HepG2 (cell line): ENCODE measurements around the gene METRN. TPM values are rescaled to one million over a fixed set of nuclear protein-coding genes. Genes with fewer than 3 reads are reported as not detected.

Experiments used
- ATAC-seq: fragments of 200-7000 bp; cut with Tn5 transposase; 3 replicates; pipeline ENCODE4 v1.9.1; 2020; ENCODE audit warnings: mild to moderate bottlenecking, moderate library complexity
- BruUV-seq: library from RNA; stranded (reverse); fragments of 400-500 nt; replicated peaks from 2 replicates; lab custom pipeline; 2021; lab: Mats Ljungman, UMichigan
- CTCF ChIA-PET: fragments of 300-600 bp; formaldehyde crosslinking; extraction: SDS; loops from one replicate; lab custom pipeline; 2021; ENCODE audit warnings: low total read pairs, inconsistent platforms, low intra/inter-chr PET ratio; lab: Yijun Ruan, JAX
- POLR2A ChIA-PET: fragments of 350-600 bp; sonication (Branson Sonifier 250); formaldehyde crosslinking; loops from one replicate; lab custom pipeline; 2020; ENCODE audit warnings: antibody characterized with exemption, inconsistent platforms; lab: Yijun Ruan, JAX
- DNase-seq: peaks from one replicate; pipeline ENCODE4 v3.0.0-alpha.2; 2015; ENCODE audit warnings: low spot score
- FAIRE-seq: peaks from 3 replicates; lab custom pipeline; 2011; peaks lifted over from hg19 to GRCh38; lab: Jason Lieb, UNC
- H2AFZ ChIP-seq: one replicate; pipeline ENCODE4 v1.6.1; 2011; ENCODE audit warnings: low read length, inconsistent platforms
- H3K27ac ChIP-seq: fragments of 300-600 bp; 3 replicates; pipeline ENCODE4 v1.8.0; 2011; ENCODE audit warnings: mixed run types, mild to moderate bottlenecking, mixed read lengths, low read length, inconsistent platforms; ENCODE audit not compliant: insufficient read depth; ENCODE audit errors: extremely low read length
- H3K27me3 ChIP-seq, 2 experiments: fragments of 200-600 bp in 1 of 2; 2 replicates in 1 of 2; 3 replicates in 1 of 2; pipeline versions ENCODE4 v1.6.0 to v1.8.0; 2011; ENCODE audit warnings: low read length in 2 of 2, mild to moderate bottlenecking in 2 of 2, moderate library complexity in 2 of 2, inconsistent platforms in 1 of 2; ENCODE audit not compliant: insufficient read depth in 2 of 2, control insufficient read depth in 1 of 2
- H3K36me3 ChIP-seq, 2 experiments: fragments of 200-600 bp in 1 of 2; replicated peaks in 1 of 2; 2 replicates in 1 of 2; 3 replicates in 1 of 2; pipeline versions ENCODE4 v1.5.1 to v1.8.0; 2011; ENCODE audit warnings: low read length in 2 of 2, inconsistent platforms in 1 of 2; ENCODE audit not compliant: insufficient read depth in 2 of 2, control insufficient read depth in 1 of 2
- H3K4me1 ChIP-seq: 2 replicates; pipeline ENCODE4 v1.5.1; 2012; ENCODE audit warnings: low read length, inconsistent platforms; ENCODE audit not compliant: insufficient read depth
- H3K4me2 ChIP-seq: 2 replicates; pipeline ENCODE4 v1.6.0; 2011; ENCODE audit warnings: low read depth, low read length, inconsistent platforms
- H3K4me3 ChIP-seq, 3 experiments: fragments of 200-600 bp in 1 of 3; sonication (generic), shearing (Covaris generic) in 1 of 3; replicated peaks in 1 of 3; 2 replicates each; pipeline ENCODE4 v1.5.1; 2011 to 2016; ENCODE audit warnings: low read length in 3 of 3, inconsistent platforms in 2 of 3, low read depth in 2 of 3, mild to moderate bottlenecking in 2 of 3, control low read depth in 1 of 3, mixed read lengths in 1 of 3; ENCODE audit not compliant: insufficient read depth in 1 of 3
- H3K79me2 ChIP-seq: one replicate; pipeline ENCODE4 v1.6.1; 2011; ENCODE audit warnings: low read length, inconsistent platforms; ENCODE audit not compliant: insufficient read depth
- H3K9ac ChIP-seq: 2 replicates; pipeline ENCODE4 v1.6.0; 2011; ENCODE audit warnings: mild to moderate bottlenecking, low read depth, low read length, inconsistent platforms; ENCODE audit not compliant: insufficient read depth
- H3K9me3 ChIP-seq: 2 replicates; pipeline ENCODE4 v1.5.1; 2012; ENCODE audit warnings: mild to moderate bottlenecking, low read length
- H4K20me1 ChIP-seq: 2 replicates; pipeline ENCODE4 v1.6.0; 2011; ENCODE audit warnings: inconsistent platforms, mild to moderate bottlenecking, low read length, moderate library complexity; ENCODE audit not compliant: insufficient read depth
- FOXC1 ChIP-seq: sonication (generic); formaldehyde crosslinking; IDR thresholded peaks from 2 replicates; pipeline ENCODE4 v1.8.0; 2022; ENCODE audit warnings: mild to moderate bottlenecking, missing genetic modification reagents, borderline replicate concordance
- GATA4 ChIP-seq: sonication (generic); IDR thresholded peaks from 2 replicates; pipeline ENCODE4 v1.6.1; 2016; ENCODE audit warnings: antibody characterized with exemption, low read depth, borderline replicate concordance
- NFATC3 ChIP-seq: sonication (generic); formaldehyde crosslinking; IDR thresholded peaks from 2 replicates; pipeline ENCODE4 v1.5.1; 2020; ENCODE audit warnings: mild to moderate bottlenecking, missing genetic modification reagents
- POLR2A ChIP-seq, 2 experiments: IDR thresholded peaks; 2 replicates each; pipeline ENCODE4 v1.6.1; 2011; ENCODE audit warnings: low read depth in 2 of 2, low read length in 2 of 2, mild to moderate bottlenecking in 1 of 2, moderate library complexity in 1 of 2; ENCODE audit not compliant: insufficient read depth in 1 of 2
- ZNF484 ChIP-seq: sonication (generic); formaldehyde crosslinking; IDR thresholded peaks from 2 replicates; pipeline ENCODE4 v1.5.1; 2020; ENCODE audit warnings: mild to moderate bottlenecking, low read depth, missing genetic modification reagents, borderline replicate concordance
- ZNF496 ChIP-seq: sonication (generic); formaldehyde crosslinking; IDR thresholded peaks from 2 replicates; pipeline ENCODE4 v1.8.1; 2023; ENCODE audit warnings: mild to moderate bottlenecking, moderate library complexity, missing genetic modification reagents; ENCODE audit not compliant: insufficient replicate concordance
- ZNF563 ChIP-seq: sonication (generic); formaldehyde crosslinking; IDR thresholded peaks from 2 replicates; pipeline ENCODE4 v1.8.0; 2022; ENCODE audit warnings: mild to moderate bottlenecking, moderate library complexity, missing genetic modification reagents
- WGBS: methylation state at CpG from one replicate; pipeline ENCODE4 v1.1.6; 2017; ENCODE audit warnings: low lambda C conversion rate; 5-methylcytosine and 5-hydroxymethylcytosine counted together
- in situ Hi-C: cut with HindIII; loops from 2 replicates; pipeline ENCODE4 v1.10.0; 2017; ENCODE audit warnings: low pct_unique_long_range_greater_than_20kb; ENCODE audit not compliant: extremely low pct_ligation_motif_present
- intact Hi-C: fragments of 100-400 bp; cut with micrococcal nuclease; formaldehyde crosslinking; loops from one replicate; pipeline ENCODE4 v1.10.0; 2022; ENCODE audit not compliant: unreplicated experiment
- polyA plus RNA-seq, 8 experiments: library from polyadenylated mRNA; depleted of rRNA in 3 of 8; stranded (reverse) in 7 of 8; unstranded in 1 of 8; fragments of >200 nt; fragmentation: Illumina TruSeq in 4 of 8; extraction: Trizol in 4 of 8; gene quantifications; 2 replicates each; pipeline versions ENCODE4 v1.2.1 to v1.2.3, GENCODE V29; 2011 to 2016; ENCODE audit warnings: low read depth in 4 of 8, missing spikeins in 1 of 8, mixed read lengths in 1 of 8; ENCODE audit not compliant: insufficient read depth in 1 of 8
- total RNA-seq, 5 experiments: library from RNA; depleted of rRNA; stranded (reverse); fragments of >200 nt; fragmentation: Illumina TruSeq; extraction: Trizol; gene quantifications; 2 replicates each; pipeline ENCODE4 v1.2.3, GENCODE V29; 2016; ENCODE audit warnings: low read depth in 1 of 5
- TF ChIP-seq, protein P1 (sequence below): sonication (generic); formaldehyde crosslinking; IDR thresholded peaks from 2 replicates; pipeline ENCODE4 v1.9.0; 2021; ENCODE audit warnings: missing genetic modification reagents, mild to moderate bottlenecking, borderline replicate concordance
- TF ChIP-seq, protein P2 (sequence below): sonication (generic); formaldehyde crosslinking; IDR thresholded peaks from 2 replicates; pipeline ENCODE4 v1.4.0; 2020; ENCODE audit warnings: missing genetic modification reagents, borderline replicate concordance
- TF ChIP-seq, protein P3 (sequence below): sonication (generic); formaldehyde crosslinking; IDR thresholded peaks from 2 replicates; pipeline ENCODE4 v1.5.0; 2020; ENCODE audit warnings: missing genetic modification reagents, mild to moderate bottlenecking, borderline replicate concordance
- TF ChIP-seq, protein P4 (sequence below): sonication (generic); formaldehyde crosslinking; IDR thresholded peaks from 2 replicates; pipeline ENCODE4 v1.4.0; 2020; ENCODE audit warnings: missing genetic modification reagents
- TF ChIP-seq, protein P5 (sequence below): sonication (generic); formaldehyde crosslinking; IDR thresholded peaks from 2 replicates; pipeline ENCODE4 v1.5.0; 2020; ENCODE audit warnings: missing genetic modification reagents
- TF ChIP-seq, protein P6 (sequence below): IDR thresholded peaks from 2 replicates; pipeline ENCODE4 v1.6.1; 2012; ENCODE audit warnings: inconsistent platforms

The METRN gene
- total and polyA plus RNA-seq, 2 of the 13 experiments (the other 11 are each of a cell fraction or from before 2014, with no cell fraction given) = 25.5 to 46.1 TPM

DNA sequence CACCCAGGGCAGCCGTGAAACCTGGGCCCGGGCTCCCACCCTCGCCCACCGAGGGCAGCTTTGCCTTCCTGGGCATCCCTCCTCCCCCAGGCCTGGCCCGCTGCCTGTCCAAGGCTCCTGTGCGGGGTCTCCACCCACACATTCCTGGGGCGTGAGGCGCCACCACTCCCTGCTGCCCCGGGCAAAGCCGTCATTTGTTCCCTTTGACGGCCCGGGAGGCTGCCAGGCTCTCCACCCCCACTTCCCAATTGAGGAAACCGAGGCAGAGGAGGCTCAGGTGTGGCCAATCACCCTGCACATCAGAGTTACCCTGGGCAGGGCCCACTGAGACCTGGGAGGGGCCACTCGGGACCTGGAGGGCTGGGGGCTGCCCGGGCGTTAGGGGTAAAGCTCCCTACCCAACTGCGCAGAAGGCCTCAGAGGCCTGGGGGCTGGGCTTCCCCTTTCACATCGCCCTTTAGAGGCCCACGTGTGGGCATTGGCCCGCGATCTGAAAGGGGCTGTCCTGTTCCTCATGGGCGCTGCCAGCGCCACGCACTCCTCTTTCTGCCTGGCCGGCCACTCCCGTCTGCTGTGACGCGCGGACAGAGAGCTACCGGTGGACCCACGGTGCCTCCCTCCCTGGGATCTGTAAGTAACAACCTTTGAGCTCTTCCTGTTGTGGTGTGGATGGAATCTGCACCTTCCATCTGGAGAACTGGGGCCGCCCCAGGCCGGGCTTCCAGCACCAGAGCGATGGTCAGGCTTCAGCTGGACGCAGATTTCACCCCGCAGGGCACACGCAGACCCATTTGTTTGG lies 45.8 kb downstream of the METRN start, which contains the start of gene MSLN:
Gene MSLN, plus strand, starts transcription at position 190 of the 799 bp plus-strand sequence. CDS start 1,947 bp downstream, outside the sequence.
- intact Hi-C loops = no loop called here
- in situ Hi-C loops = no loop called here
- 8% methylated on average over 11 of the region's 37 CpGs for WGBS
- peaks cover 32% of the 10 kb centered on the region for H3K4me1 ChIP-seq
- FAIRE-seq (no peak), ATAC-seq (peak; percentile 76), DNase-seq (peak; percentile 61)
- H3K4me2 ChIP-seq = peak within 1 kb of the TSS; percentile 84
- no peaks in the 10 kb centered on the region for H3K9me3 ChIP-seq
- ChIA-PET CTCF (no interaction called here), POLR2A (interaction anchor here (0.8 to 2.0 kb wide), 14 partner anchors 9 to 66 kb away, joined by 3 to 18 read pairs (median 4); partner anchors contain the start of genes ANTKMT, CCDC78, CHTF18 and CIAO3)
- H3K4me3 ChIP-seq = peak within 1 kb of the TSS; percentile 40 to 68 (median 41); a peak in 5 of 6 replicates
- H3K9ac ChIP-seq = peak within 1 kb of the TSS; percentile 19; the same call in 1 of the 2 replicates
- no peaks in the 10 kb centered on the region for H3K36me3 ChIP-seq
- H4K20me1 ChIP-seq = no peaks in the 10 kb centered on the region
- no peaks in the 10 kb centered on the region for H3K79me2 ChIP-seq
- H3K27me3 ChIP-seq = peaks cover 3 to 17% of the 10 kb centered on the region in 2 experiments; a peak in 4 of 5 replicates
- BruUV-seq = TSS peak; percentile 50
- H3K27ac ChIP-seq = no peak within 1 kb of the TSS
- H2AFZ ChIP-seq = no peak within 1 kb of the TSS
- TF ChIP-seq NFATC3 (no peak), GATA4 (no peak), ZNF484 (CRISPR knock-in tag) (no peak), POLR2A (IDR thresholded peaks at IDR 0.05; ENCODE audit: insufficient read depth in 1 of 2, low read depth in 2 of 2, low read length in 2 of 2) (peak in 1 of 2 experiments; percentile 48; a peak in 1 of 4 replicates), ZNF496 (CRISPR knock-in tag) (no peak), FOXC1 (no peak), ZNF563 (CRISPR knock-in tag) (peak; percentile 69; the same call in 1 of the 2 replicates)
- TF ChIP-seq, protein P1, sequence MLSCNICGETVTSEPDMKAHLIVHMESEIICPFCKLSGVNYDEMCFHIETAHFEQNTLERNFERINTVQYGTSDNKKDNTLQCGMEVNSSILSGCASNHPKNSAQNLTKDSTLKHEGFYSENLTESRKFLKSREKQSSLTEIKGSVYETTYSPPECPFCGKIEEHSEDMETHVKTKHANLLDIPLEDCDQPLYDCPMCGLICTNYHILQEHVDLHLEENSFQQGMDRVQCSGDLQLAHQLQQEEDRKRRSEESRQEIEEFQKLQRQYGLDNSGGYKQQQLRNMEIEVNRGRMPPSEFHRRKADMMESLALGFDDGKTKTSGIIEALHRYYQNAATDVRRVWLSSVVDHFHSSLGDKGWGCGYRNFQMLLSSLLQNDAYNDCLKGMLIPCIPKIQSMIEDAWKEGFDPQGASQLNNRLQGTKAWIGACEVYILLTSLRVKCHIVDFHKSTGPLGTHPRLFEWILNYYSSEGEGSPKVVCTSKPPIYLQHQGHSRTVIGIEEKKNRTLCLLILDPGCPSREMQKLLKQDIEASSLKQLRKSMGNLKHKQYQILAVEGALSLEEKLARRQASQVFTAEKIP (CRISPR knock-in tag) = no peak
- TF ChIP-seq, protein P2, sequence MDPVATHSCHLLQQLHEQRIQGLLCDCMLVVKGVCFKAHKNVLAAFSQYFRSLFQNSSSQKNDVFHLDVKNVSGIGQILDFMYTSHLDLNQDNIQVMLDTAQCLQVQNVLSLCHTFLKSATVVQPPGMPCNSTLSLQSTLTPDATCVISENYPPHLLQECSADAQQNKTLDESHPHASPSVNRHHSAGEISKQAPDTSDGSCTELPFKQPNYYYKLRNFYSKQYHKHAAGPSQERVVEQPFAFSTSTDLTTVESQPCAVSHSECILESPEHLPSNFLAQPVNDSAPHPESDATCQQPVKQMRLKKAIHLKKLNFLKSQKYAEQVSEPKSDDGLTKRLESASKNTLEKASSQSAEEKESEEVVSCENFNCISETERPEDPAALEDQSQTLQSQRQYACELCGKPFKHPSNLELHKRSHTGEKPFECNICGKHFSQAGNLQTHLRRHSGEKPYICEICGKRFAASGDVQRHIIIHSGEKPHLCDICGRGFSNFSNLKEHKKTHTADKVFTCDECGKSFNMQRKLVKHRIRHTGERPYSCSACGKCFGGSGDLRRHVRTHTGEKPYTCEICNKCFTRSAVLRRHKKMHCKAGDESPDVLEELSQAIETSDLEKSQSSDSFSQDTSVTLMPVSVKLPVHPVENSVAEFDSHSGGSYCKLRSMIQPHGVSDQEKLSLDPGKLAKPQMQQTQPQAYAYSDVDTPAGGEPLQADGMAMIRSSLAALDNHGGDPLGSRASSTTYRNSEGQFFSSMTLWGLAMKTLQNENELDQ (CRISPR knock-in tag) = no peak
- TF ChIP-seq, protein P3, sequence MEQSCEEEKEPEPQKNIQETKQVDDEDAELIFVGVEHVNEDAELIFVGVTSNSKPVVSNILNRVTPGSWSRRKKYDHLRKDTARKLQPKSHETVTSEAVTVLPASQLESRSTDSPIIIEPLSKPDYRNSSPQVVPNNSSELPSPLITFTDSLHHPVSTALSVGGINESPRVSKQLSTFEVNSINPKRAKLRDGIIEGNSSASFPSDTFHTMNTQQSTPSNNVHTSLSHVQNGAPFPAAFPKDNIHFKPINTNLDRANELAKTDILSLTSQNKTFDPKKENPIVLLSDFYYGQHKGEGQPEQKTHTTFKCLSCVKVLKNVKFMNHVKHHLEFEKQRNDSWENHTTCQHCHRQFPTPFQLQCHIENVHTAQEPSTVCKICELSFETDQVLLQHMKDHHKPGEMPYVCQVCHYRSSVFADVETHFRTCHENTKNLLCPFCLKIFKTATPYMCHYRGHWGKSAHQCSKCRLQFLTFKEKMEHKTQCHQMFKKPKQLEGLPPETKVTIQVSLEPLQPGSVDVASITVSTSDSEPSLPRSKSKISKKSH = no peak
- TF ChIP-seq, protein P4, sequence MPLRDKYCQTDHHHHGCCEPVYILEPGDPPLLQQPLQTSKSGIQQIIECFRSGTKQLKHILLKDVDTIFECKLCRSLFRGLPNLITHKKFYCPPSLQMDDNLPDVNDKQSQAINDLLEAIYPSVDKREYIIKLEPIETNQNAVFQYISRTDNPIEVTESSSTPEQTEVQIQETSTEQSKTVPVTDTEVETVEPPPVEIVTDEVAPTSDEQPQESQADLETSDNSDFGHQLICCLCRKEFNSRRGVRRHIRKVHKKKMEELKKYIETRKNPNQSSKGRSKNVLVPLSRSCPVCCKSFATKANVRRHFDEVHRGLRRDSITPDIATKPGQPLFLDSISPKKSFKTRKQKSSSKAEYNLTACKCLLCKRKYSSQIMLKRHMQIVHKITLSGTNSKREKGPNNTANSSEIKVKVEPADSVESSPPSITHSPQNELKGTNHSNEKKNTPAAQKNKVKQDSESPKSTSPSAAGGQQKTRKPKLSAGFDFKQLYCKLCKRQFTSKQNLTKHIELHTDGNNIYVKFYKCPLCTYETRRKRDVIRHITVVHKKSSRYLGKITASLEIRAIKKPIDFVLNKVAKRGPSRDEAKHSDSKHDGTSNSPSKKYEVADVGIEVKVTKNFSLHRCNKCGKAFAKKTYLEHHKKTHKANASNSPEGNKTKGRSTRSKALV = peak; percentile 40; the same call in 1 of the 2 replicates
- TF ChIP-seq, protein P5, sequence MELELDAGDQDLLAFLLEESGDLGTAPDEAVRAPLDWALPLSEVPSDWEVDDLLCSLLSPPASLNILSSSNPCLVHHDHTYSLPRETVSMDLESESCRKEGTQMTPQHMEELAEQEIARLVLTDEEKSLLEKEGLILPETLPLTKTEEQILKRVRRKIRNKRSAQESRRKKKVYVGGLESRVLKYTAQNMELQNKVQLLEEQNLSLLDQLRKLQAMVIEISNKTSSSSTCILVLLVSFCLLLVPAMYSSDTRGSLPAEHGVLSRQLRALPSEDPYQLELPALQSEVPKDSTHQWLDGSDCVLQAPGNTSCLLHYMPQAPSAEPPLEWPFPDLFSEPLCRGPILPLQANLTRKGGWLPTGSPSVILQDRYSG (CRISPR knock-in tag) = no peak
- TF ChIP-seq, protein P6, sequence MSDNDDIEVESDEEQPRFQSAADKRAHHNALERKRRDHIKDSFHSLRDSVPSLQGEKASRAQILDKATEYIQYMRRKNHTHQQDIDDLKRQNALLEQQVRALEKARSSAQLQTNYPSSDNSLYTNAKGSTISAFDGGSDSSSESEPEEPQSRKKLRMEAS = peak; percentile 36; the same call in 1 of the 2 replicates
